Skeletal muscle tissue (tissue), 4 donors: ENCODE data around the gene GSTM3. TPM values are rescaled to one million over a fixed set of nuclear protein-coding genes. Genes with fewer than 3 reads are reported as not detected.

ENCODE experiments used
- H3K27ac ChIP-seq: one replicate; pipeline ENCODE4 v1.7.0; 2013; ENCODE audit warnings: mild to moderate bottlenecking, low read depth, low read length, inconsistent platforms
- H3K27me3 ChIP-seq, 3 donors: one replicate each; pipeline ENCODE4 v1.7.0; 2013; ENCODE audit warnings: low read length in 3 of 3; ENCODE audit not compliant: control insufficient read depth in 3 of 3, insufficient read depth in 3 of 3
- H3K36me3 ChIP-seq, 3 donors: one replicate each; pipeline ENCODE4 v1.7.0; 2013; ENCODE audit warnings: low read length in 3 of 3; ENCODE audit not compliant: control insufficient read depth in 3 of 3, insufficient read depth in 3 of 3
- H3K4me1 ChIP-seq, 3 donors: one replicate each; pipeline ENCODE4 v1.7.0; 2013; ENCODE audit warnings: low read length in 3 of 3, mild to moderate bottlenecking in 3 of 3; ENCODE audit not compliant: control insufficient read depth in 3 of 3, insufficient read depth in 3 of 3
- H3K4me3 ChIP-seq, 3 donors: one replicate each; pipeline ENCODE4 v1.7.0; 2013; ENCODE audit warnings: low read length in 3 of 3
- H3K9ac ChIP-seq, 3 donors: one replicate each; pipeline ENCODE4 v1.7.0; 2013; ENCODE audit warnings: low read length in 3 of 3, mild to moderate bottlenecking in 3 of 3, moderate library complexity in 2 of 3, low read depth in 1 of 3
- H3K9me3 ChIP-seq, 3 donors: one replicate each; pipeline ENCODE4 v1.7.0; 2013; ENCODE audit warnings: low read length in 3 of 3; ENCODE audit not compliant: control insufficient read depth in 3 of 3
- total RNA-seq: library from RNA; depleted of rRNA; stranded (reverse); fragments of >200 nt; gene quantifications from one replicate; pipeline ENCODE4 v1.2.3, GENCODE V29; 2014
- donor health status: Osteomylitis.

GSTM3 gene
- total RNA-seq, 1 donor from 2014 or later, result 24.5 TPM

DNA sequence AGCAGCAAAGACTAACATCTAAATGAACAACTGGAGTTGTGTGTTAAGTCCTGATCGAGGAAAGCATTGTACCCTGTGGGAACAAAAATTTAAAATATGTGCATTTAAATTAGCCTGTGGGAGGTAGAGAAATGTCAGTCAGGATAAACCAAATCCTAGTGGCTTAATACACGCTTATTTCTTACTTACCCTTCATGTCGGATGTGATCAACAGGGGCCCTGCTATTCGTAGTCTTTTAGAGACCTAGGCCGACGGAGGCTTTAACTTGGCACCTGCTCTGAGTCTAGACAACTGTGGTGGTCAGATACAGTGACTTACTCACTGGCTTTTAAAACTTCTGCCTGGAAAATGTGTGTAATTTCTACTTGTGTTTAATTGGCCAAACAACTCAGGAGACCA, 10.2 kb downstream of the GSTM3 start:
- Histone ChIP-seq H3K9me3 (no peaks in the 10 kb centered on the region), H3K4me3 (no peak overlapping the region), H3K27me3 (no peaks in the 10 kb centered on the region), H3K36me3 (peaks cover 2 to 7% (median 5%) of the 10 kb centered on the region in 3 donors), H3K27ac (no peak overlapping the region), H3K9ac (no peak overlapping the region), H3K4me1 (no peaks in the 10 kb centered on the region)

DNA sequence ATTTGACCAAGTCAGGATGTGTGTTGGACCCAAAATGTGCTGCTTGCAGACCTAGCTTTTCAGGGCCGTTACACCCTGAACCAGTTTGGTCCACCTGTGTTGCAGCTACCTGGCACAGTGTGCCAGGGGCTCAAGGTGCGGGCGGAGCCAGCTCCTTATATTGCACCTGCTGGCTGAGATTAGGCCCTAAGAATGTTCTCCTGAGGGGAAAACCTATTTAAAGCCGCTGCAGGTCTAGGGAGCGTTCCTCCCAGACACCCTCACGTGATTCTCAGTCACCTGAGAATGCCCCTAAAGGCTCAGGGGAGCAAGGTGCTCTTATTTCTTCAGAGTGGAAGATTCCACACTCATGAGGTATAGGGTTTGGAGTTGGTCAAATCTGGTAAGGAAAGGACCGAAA, 12.0 kb downstream of the GSTM3 start:
- no peak overlapping the region for H3K4me3 ChIP-seq
- H3K9ac ChIP-seq, result no peak overlapping the region
- H3K36me3 ChIP-seq, result no peaks in the 10 kb centered on the region
- no peaks in the 10 kb centered on the region for H3K4me1 ChIP-seq
- H3K27me3 ChIP-seq, result no peaks in the 10 kb centered on the region
- no peaks in the 10 kb centered on the region for H3K9me3 ChIP-seq
- H3K27ac ChIP-seq, result no peak overlapping the region

DNA sequence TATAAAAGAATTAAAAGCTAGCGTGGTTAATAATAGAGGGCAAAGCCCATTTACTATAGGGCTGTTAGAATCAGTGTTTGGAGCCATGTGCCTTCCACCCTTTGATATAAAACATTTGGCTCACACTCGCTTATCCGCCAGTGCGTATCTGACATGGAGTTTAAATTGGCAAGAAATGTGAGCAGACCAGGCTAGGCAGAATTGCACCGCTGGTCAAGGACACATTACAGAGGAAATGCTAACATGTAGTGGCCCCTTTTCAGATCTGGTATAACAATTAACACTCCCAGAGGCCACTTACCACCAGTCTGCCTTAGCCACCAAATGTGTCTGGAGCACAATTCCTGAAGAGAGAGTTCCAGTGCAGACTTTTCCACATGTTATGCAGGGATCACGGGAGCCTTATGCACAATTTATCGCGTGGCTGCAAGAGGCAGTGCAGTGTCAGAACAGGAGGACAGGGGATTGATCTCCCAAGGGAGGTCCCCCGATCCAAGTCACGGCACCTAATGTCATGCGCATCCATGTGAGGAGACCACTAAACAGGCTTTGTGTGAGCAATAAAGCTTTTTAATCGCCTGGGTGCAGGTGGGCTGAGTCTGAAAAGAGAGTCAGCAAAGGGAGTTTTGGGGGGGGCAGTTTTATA, 14.0 kb downstream of the GSTM3 start:
- no peaks in the 10 kb centered on the region for H3K9me3 ChIP-seq
- H3K27ac ChIP-seq, result no peak overlapping the region
- no peak overlapping the region for H3K9ac ChIP-seq
- no peak overlapping the region for H3K4me3 ChIP-seq
- no peaks in the 10 kb centered on the region for H3K4me1 ChIP-seq
- H3K27me3 ChIP-seq, result no peaks in the 10 kb centered on the region
- H3K36me3 ChIP-seq, result no peaks in the 10 kb centered on the region

DNA sequence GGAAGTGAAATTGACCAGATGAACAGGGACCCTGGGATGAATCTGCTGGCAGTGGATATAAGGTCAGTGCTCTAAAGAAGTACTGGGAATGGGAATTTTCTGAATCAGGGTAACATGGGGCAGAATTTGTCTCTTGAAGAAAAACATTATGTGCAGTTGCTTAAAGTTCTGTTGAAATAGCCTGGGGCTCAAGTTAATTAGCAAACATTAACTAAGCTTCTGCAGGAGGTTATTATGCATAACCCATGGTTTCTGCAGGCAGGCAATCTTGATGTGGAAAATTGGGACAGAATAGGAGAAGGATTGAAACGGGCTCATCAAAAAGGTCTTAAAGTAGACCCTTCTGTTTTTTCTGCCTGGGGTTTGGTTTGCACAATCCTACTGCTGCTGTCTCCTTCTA, 14.8 kb downstream of the GSTM3 start:
- Histone ChIP-seq H3K27me3 (no peaks in the 10 kb centered on the region), H3K4me1 (no peaks in the 10 kb centered on the region), H3K27ac (no peak overlapping the region), H3K9me3 (no peaks in the 10 kb centered on the region), H3K4me3 (no peak overlapping the region), H3K9ac (no peak overlapping the region), H3K36me3 (no peaks in the 10 kb centered on the region)

DNA sequence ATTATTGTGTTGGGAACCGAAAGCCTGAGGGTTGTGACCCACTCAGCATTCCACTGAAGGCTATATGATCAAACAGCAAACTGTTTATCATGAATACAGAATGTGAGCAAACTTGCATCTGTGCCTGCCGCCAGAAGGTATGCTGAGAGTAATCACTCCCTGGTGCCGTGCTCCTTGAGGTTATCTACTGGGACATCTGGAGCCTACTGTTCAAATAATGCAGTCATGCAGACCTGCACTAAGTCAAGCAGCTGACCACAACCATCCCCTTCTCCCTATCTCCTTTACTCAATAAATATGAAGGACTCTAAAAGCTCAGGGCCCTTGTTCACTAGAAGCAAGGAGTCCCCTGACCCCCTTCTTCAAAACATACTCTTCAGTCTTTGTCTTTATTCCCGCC, 15.3 kb downstream of the GSTM3 start:
- no peaks in the 10 kb centered on the region for H3K36me3 ChIP-seq
- H3K9ac ChIP-seq, result no peak overlapping the region
- no peaks in the 10 kb centered on the region for H3K9me3 ChIP-seq
- H3K4me3 ChIP-seq, result no peak overlapping the region
- no peaks in the 10 kb centered on the region for H3K27me3 ChIP-seq
- H3K27ac ChIP-seq, result no peak overlapping the region
- H3K4me1 ChIP-seq, result no peaks in the 10 kb centered on the region

DNA sequence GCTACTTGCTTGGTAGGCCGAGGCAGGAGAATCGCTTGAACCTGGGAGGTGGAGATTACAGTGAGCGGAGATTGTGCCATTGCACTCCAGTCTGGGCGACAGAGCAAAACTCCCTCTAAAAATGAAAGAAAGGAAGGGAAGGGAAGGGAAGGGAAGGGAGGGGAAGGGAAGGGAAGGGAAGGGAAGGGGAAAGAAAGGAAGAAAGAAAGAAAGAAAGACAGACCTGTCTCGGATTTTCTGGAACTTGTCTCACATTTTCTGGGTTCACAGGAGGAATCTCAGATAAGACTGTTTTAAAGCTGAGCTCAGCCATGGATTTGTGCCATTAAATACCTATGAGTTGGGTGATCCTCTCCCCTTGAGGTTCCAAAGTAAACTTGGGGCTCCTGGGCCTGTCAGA, 15.9 kb downstream of the GSTM3 start:
- no peaks in the 10 kb centered on the region for H3K4me1 ChIP-seq
- H3K4me3 ChIP-seq, result no peak overlapping the region
- no peak overlapping the region for H3K27ac ChIP-seq
- no peaks in the 10 kb centered on the region for H3K9me3 ChIP-seq
- H3K9ac ChIP-seq, result no peak overlapping the region
- no peaks in the 10 kb centered on the region for H3K27me3 ChIP-seq
- no peaks in the 10 kb centered on the region for H3K36me3 ChIP-seq

DNA sequence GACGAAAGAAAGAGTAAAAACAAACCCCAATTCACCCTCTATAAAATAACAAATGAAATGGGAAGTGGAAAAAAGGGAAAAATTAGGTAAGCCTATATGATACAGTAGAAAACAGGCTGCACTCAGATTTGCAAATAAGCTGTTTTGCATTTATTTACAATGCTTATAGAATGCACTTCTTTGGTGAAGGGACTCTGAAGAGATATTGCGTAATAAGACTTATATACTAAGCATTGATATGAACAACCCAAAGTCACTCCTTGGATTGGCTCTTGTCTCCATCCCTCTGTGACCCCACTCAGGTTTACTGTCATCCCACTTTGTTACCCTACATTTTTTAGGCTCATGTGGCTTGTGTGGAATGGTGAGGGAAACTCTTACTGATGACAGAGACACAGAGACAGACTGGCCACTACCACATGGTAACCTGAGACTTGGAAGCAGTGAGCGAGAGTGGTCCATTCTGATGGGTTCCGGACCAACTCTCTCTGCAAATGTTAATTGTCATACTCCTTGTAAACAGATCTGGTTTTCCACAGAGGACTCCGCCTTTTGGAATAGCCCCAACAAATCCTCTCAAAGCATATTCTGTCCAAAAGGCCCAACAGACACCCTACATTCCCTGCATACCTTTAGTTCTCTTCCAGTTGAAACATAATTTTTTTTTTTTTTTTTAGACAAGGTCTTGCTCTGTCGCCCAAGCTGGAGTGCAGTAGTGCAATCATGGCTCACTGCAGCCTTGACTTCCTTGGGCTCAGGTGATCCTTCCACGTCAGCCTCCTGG, 17.7 kb downstream of the GSTM3 start:
- Histone ChIP-seq H3K27ac (no peak overlapping the region), H3K9ac (no peak overlapping the region), H3K9me3 (no peaks in the 10 kb centered on the region), H3K4me1 (no peaks in the 10 kb centered on the region), H3K36me3 (no peaks in the 10 kb centered on the region), H3K4me3 (no peak overlapping the region), H3K27me3 (no peaks in the 10 kb centered on the region)

DNA sequence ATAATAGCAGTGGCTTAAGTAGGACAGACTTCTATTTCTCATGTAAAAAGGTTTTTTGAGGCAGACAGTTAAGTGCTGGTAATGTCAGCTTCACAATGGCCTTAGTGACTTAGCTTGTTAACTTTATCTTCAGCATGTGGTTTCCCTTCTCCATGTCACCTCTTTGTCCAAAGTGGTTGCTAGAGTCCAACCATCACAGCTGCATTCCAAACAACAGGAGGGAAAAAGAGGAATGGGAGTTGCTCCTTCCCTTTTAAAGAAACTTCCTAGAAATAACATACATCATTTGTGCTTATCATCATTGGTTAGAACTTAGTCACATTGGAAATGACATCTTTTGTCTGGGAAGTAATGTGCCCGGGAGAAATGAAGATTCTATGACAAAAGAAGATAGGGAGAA, 18.9 kb downstream of the GSTM3 start:
- Histone ChIP-seq H3K27ac (no peak overlapping the region), H3K9ac (no peak overlapping the region), H3K36me3 (no peaks in the 10 kb centered on the region), H3K4me1 (no peaks in the 10 kb centered on the region), H3K4me3 (no peak overlapping the region), H3K9me3 (no peaks in the 10 kb centered on the region), H3K27me3 (no peaks in the 10 kb centered on the region)

DNA sequence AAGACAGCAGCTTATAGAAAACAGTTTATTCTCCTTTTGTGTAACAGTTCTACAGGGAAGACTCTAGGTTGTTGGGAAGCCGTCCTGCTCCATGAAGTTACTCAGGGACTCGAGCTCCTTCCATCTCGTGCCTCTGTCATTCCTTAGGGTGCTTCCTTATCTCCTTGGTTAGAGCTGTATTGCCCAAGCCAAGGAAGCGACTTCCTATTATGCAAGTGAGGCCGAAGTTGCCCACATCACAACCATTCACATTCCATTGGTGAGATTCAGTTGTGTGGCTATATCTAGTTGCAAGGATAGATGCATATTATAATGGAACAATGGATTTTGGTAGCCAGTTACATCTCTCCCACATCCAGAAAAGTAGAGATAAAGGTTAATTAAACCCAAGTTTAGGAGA, 19.8 kb downstream of the GSTM3 start:
- H3K4me1 ChIP-seq, result no peaks in the 10 kb centered on the region
- H3K4me3 ChIP-seq, result no peak overlapping the region
- no peak overlapping the region for H3K27ac ChIP-seq
- H3K36me3 ChIP-seq, result no peaks in the 10 kb centered on the region
- no peaks in the 10 kb centered on the region for H3K27me3 ChIP-seq
- H3K9ac ChIP-seq, result no peak overlapping the region
- H3K9me3 ChIP-seq, result no peaks in the 10 kb centered on the region

DNA sequence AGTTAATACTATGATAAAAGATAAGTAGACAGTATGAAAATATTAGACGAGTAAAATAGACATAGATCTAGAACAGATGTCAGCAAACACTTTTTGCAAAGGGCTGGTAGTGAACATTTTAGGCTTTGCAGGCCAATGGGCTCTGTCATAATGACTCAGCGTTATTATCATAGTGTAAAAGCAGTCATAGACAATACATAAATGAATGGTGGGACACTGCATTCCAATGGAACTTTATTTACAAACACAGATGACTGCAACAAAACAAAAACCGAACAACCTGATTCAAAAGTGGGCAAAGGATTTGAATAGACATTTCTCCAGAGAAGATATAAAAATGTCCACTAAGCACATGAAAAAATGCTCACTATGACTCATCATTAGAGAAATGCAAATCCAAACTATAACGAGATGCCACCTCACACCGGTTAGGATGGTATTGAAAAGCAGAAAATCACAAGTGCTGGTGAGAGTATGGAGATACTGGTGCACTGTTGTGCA, 21.5 kb downstream of the GSTM3 start:
- H3K36me3 ChIP-seq, result no peaks in the 10 kb centered on the region
- H3K27me3 ChIP-seq, result no peaks in the 10 kb centered on the region
- no peaks in the 10 kb centered on the region for H3K9me3 ChIP-seq
- H3K27ac ChIP-seq, result no peak overlapping the region
- H3K4me1 ChIP-seq, result no peaks in the 10 kb centered on the region
- no peak overlapping the region for H3K9ac ChIP-seq
- no peak overlapping the region for H3K4me3 ChIP-seq
